GM12873 (cell line): ENCODE results near the gene LGALS7.

ENCODE experiments used
- CTCF ChIP-seq: IDR thresholded peaks from 2 replicates; pipeline ENCODE4 v1.5.1; 2012; ENCODE audit warnings: low read depth, mild to moderate bottlenecking, moderate library complexity, low read length, control low read depth; ENCODE audit not compliant: insufficient read depth; ENCODE audit errors: missing control alignments

LGALS7 gene

GRCh38 chr19:38773469-38774177 lies at the start of gene LGALS7:
TSS of gene LGALS7 (minus strand) at chr19:38773517. CDS start at chr19:38773492, 25 bp downstream.
- TF ChIP-seq CTCF: no peak

- TF ChIP-seq CTCF: no peak
Measured at GRCh38 chr19:38819231-38819920, 46.1 kb upstream of the LGALS7 start.

GRCh38 chr19:38817081-38817480 lies 43.8 kb upstream of the LGALS7 start:
- no peak for TF ChIP-seq CTCF

- TF ChIP-seq CTCF: no peak
Measured at GRCh38 chr19:38816131-38816750, 42.9 kb upstream of the LGALS7 start.

- TF ChIP-seq CTCF: no peak
Measured at GRCh38 chr19:38815059-38816001, 42.0 kb upstream of the LGALS7 start.

- TF ChIP-seq CTCF: no peak
Measured at GRCh38 chr19:38813323-38813722, 40.0 kb upstream of the LGALS7 start.
